MG63 (cell line): ENCODE data around the gene SAE1. TPM values are rescaled to one million over a fixed set of nuclear protein-coding genes. Genes with fewer than 3 reads are reported as not detected.
"Not testable (repeated sequence)": the region's sequence is repeated elsewhere in the genome, so short reads cannot be mapped to it uniquely, and the experiment has no call there.

Experiments
- DNase-seq: peaks from one replicate; pipeline ENCODE4 v3.0.0-alpha.2; 2020
- H3K27me3 ChIP-seq: fragments of 250-450 bp; sonication (Bioruptor Pico); 2 replicates; pipeline ENCODE4 v1.5.1; 2020; ENCODE audit warnings: mild to moderate bottlenecking, moderate library complexity
- H3K36me3 ChIP-seq: fragments of 250-450 bp; sonication (Bioruptor Pico); 2 replicates; pipeline ENCODE4 v1.5.1; 2020; ENCODE audit warnings: mild to moderate bottlenecking, moderate library complexity
- H3K4me3 ChIP-seq: fragments of 250-450 bp; sonication (Bioruptor Pico); 2 replicates; pipeline ENCODE4 v1.5.1; 2020; ENCODE audit warnings: mild to moderate bottlenecking, moderate library complexity
- H3K9me3 ChIP-seq: fragments of 250-450 bp; sonication (Bioruptor Pico); 2 replicates; pipeline ENCODE4 v1.5.1; 2020; ENCODE audit warnings: mild to moderate bottlenecking, moderate library complexity
- total RNA-seq: library from RNA; depleted of rRNA; stranded (reverse); fragments of >200 nt; shearing (Covaris generic); gene quantifications from 2 replicates; pipeline ENCODE4 v1.2.3, GENCODE V29; 2014; ENCODE audit warnings: low replicate concordance

Gene SAE1
- total RNA-seq, 1 experiment from 2014 or later, result 411 TPM

- Histone ChIP-seq H3K36me3 (peaks cover 5% of the 10 kb centered on the region), H3K27me3 (no peaks in the 10 kb centered on the region)
- DNase-seq, result peak; percentile 92
Observed at GRCh38 chr19:47231215-47232054, 100.8 kb downstream of the SAE1 start.

GRCh38 chr19:47232422-47233211 is 102.0 kb downstream of the SAE1 start:
- peak; percentile 74 for DNase-seq
- Histone ChIP-seq H3K36me3 (no peaks in the 10 kb centered on the region), H3K9me3 (0 out of 2 replicates have a peak, but pooled peaks cover 2% of the 10 kb centered on the region), H3K27me3 (no peaks in the 10 kb centered on the region), H3K4me3 (peak overlapping the region; percentile 93)

More at GRCh38 chr19:47231215-47232054, 100.8 kb downstream of the SAE1 start:
- 0 out of 2 replicates have a peak, but pooled peaks cover 2% of the 10 kb centered on the region for H3K9me3 ChIP-seq
- H3K4me3 ChIP-seq, result peak overlapping the region; percentile 93

- Histone ChIP-seq H3K27me3 (no peaks in the 10 kb centered on the region), H3K36me3 (no peaks in the 10 kb centered on the region), H3K4me3 (no peak overlapping the region), H3K9me3 (0 out of 2 replicates have a peak, but pooled peaks cover 2% of the 10 kb centered on the region)
- DNase-seq, result no peak
Observed at GRCh38 chr19:47236072-47236675, 105.5 kb downstream of the SAE1 start.

GRCh38 chr19:47239152-47239551 is 108.5 kb downstream of the SAE1 start:
- no peak for DNase-seq
- Histone ChIP-seq H3K27me3 (no peaks in the 10 kb centered on the region), H3K4me3 (no peak overlapping the region), H3K9me3 (0 out of 2 replicates have a peak, but pooled peaks cover 2% of the 10 kb centered on the region), H3K36me3 (peaks cover 2% of the 10 kb centered on the region; the same call in 1 of the 2 replicates)

GRCh38 chr19:47239610-47240296 is 109.1 kb downstream of the SAE1 start:
- DNase-seq, result no peak
- Histone ChIP-seq H3K36me3 (peaks cover 2% of the 10 kb centered on the region; the same call in 1 of the 2 replicates), H3K9me3 (0 out of 2 replicates have a peak, but pooled peaks cover 2% of the 10 kb centered on the region), H3K27me3 (no peaks in the 10 kb centered on the region), H3K4me3 (no peak overlapping the region)

- no peak for DNase-seq
- Histone ChIP-seq H3K9me3 (0 out of 2 replicates have a peak, but pooled peaks cover 2% of the 10 kb centered on the region), H3K36me3 (peaks cover 2% of the 10 kb centered on the region; the same call in 1 of the 2 replicates), H3K4me3 (no peak overlapping the region), H3K27me3 (no peaks in the 10 kb centered on the region)
Observed at GRCh38 chr19:47240556-47240955, 109.9 kb downstream of the SAE1 start.

GRCh38 chr19:47240996-47241918 is 110.6 kb downstream of the SAE1 start:
- H3K36me3 ChIP-seq, result peaks cover 2% of the 10 kb centered on the region; the same call in 1 of the 2 replicates
- H3K9me3 ChIP-seq, result no peaks in the 10 kb centered on the region
- H3K27me3 ChIP-seq, result no peaks in the 10 kb centered on the region
- peak; percentile 70 for DNase-seq
- H3K4me3 ChIP-seq, result no peak overlapping the region

- no peak overlapping the region for H3K4me3 ChIP-seq
- no peaks in the 10 kb centered on the region for H3K9me3 ChIP-seq
- DNase-seq, result no peak
- peaks cover 2% of the 10 kb centered on the region; the same call in 1 of the 2 replicates for H3K36me3 ChIP-seq
- H3K27me3 ChIP-seq, result no peaks in the 10 kb centered on the region
Observed at GRCh38 chr19:47241919-47242577, 111.4 kb downstream of the SAE1 start.

GRCh38 chr19:47243364-47243775 is 112.7 kb downstream of the SAE1 start:
- Histone ChIP-seq H3K4me3 (peak overlapping the region; percentile 44), H3K9me3 (no peaks in the 10 kb centered on the region), H3K36me3 (peaks cover 2% of the 10 kb centered on the region; the same call in 1 of the 2 replicates), H3K27me3 (no peaks in the 10 kb centered on the region)
- no peak for DNase-seq

- DNase-seq, result peak; percentile 98
Observed at GRCh38 chr19:47243776-47244547, 113.3 kb downstream of the SAE1 start.

GRCh38 chr19:47247308-47247990 is 116.8 kb downstream of the SAE1 start:
- peak; percentile 75 for DNase-seq

More at GRCh38 chr19:47243776-47244547, 113.3 kb downstream of the SAE1 start:
- Histone ChIP-seq H3K27me3 (no peaks in the 10 kb centered on the region), H3K9me3 (no peaks in the 10 kb centered on the region), H3K4me3 (peak overlapping the region; percentile 44), H3K36me3 (peaks cover 2% of the 10 kb centered on the region; the same call in 1 of the 2 replicates)

GRCh38 chr19:47253016-47253415 is 122.4 kb downstream of the SAE1 start:
- H3K36me3 ChIP-seq, DNase-seq, H3K9me3 ChIP-seq, H3K4me3 ChIP-seq, H3K27me3 ChIP-seq: not testable (repeated sequence)

More at GRCh38 chr19:47247308-47247990, 116.8 kb downstream of the SAE1 start:
- Histone ChIP-seq H3K9me3 (no peaks in the 10 kb centered on the region), H3K36me3 (no peaks in the 10 kb centered on the region), H3K27me3 (no peaks in the 10 kb centered on the region), H3K4me3 (no peak overlapping the region)

GRCh38 chr19:47253467-47253881 is 122.8 kb downstream of the SAE1 start:
- Histone ChIP-seq H3K4me3 (no peak overlapping the region), H3K27me3 (no peaks in the 10 kb centered on the region), H3K9me3 (no peaks in the 10 kb centered on the region), H3K36me3 (peaks cover 4% of the 10 kb centered on the region)
- DNase-seq, result peak; percentile 86
